NCI-H1048 (cell line): ENCODE data around the gene NHS.

Experiments used
- DNase-seq: peaks from one replicate; lab custom pipeline; 2025; lab: John Stamatoyannopoulos, UW

NHS gene

GRCh38 chrX:17448188-17448587 is 73.2 kb downstream of the NHS start:
- no peak for DNase-seq

- DNase-seq, result no peak
These were observed 74.9 kb downstream of the NHS start for GRCh38 chrX:17449866-17450265.

- no peak for DNase-seq
These were observed 78.8 kb downstream of the NHS start for GRCh38 chrX:17453788-17454187.

- no peak for DNase-seq
These were observed 81.5 kb downstream of the NHS start for GRCh38 chrX:17456526-17456925.

GRCh38 chrX:17459008-17459611 is 84.1 kb downstream of the NHS start:
- no peak for DNase-seq

- DNase-seq, result no peak
These were observed 84.7 kb downstream of the NHS start for GRCh38 chrX:17459661-17460060.

GRCh38 chrX:17462881-17463280 is 87.9 kb downstream of the NHS start:
- no peak for DNase-seq

GRCh38 chrX:17464194-17464593 is 89.2 kb downstream of the NHS start:
- DNase-seq, result no peak

GRCh38 chrX:17465201-17465600 is 90.2 kb downstream of the NHS start:
- DNase-seq, result no peak

- DNase-seq, result no peak
These were observed 90.8 kb downstream of the NHS start for GRCh38 chrX:17465802-17466201.

GRCh38 chrX:17470136-17470535 is 95.1 kb downstream of the NHS start:
- no peak for DNase-seq

- DNase-seq, result no peak
These were observed 96.1 kb downstream of the NHS start for GRCh38 chrX:17471121-17471520.

GRCh38 chrX:17471861-17472260 is 96.9 kb downstream of the NHS start:
- DNase-seq, result no peak

- DNase-seq, result no peak
These were observed 97.4 kb downstream of the NHS start for GRCh38 chrX:17472424-17472823.

GRCh38 chrX:17473021-17473420 is 98.0 kb downstream of the NHS start:
- no peak for DNase-seq

GRCh38 chrX:17474892-17475291 is 99.9 kb downstream of the NHS start:
- no peak for DNase-seq

- no peak for DNase-seq
These were observed 100.6 kb downstream of the NHS start for GRCh38 chrX:17475449-17476217.

GRCh38 chrX:17476411-17476810 is 101.4 kb downstream of the NHS start:
- no peak for DNase-seq

GRCh38 chrX:17481086-17481485 is 106.1 kb downstream of the NHS start:
- no peak for DNase-seq

- no peak for DNase-seq
These were observed 109.6 kb downstream of the NHS start for GRCh38 chrX:17484592-17484991.

- no peak for DNase-seq
These were observed 110.4 kb downstream of the NHS start for GRCh38 chrX:17485391-17485790.

GRCh38 chrX:17488036-17488435 is 113.0 kb downstream of the NHS start:
- DNase-seq, result no peak

- DNase-seq, result no peak
These were observed 119.2 kb downstream of the NHS start for GRCh38 chrX:17494216-17494615.

GRCh38 chrX:17495052-17495451 is 120.1 kb downstream of the NHS start:
- DNase-seq, result no peak
